ENCODE measurements around the gene LCOR. TPM values are rescaled to one million over a fixed set of nuclear protein-coding genes. Genes with fewer than 3 reads are reported as not detected.

Gene LCOR
- total and polyA plus RNA-seq, 2 donors (not counting 1 experiment from before 2014, with no cell fraction given): 15.0 to 15.7 TPM

DNA sequence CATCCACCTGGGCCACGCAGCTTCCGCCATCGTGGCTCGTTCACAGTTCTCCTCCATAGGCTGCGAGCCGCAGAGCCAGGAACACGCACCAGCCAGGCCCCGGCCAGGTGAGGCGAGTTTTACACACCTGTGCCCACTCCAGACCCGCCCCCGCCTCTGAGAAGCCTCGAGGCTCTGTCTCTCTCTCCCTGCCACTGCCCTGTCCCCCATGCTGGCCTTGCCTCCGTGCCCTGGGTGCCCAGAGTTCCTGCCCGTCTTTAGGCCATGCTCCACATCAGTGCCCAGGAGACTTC is 211.4 kb downstream of the LCOR start:
- H3K79me2 ChIP-seq (ENCODE audit: control insufficient read depth, insufficient read depth, low read length): no peaks in the 10 kb centered on the region

More for the DNA sequence above, 211.4 kb downstream of the LCOR start:
- Histone ChIP-seq H3K4me3 (replicated peaks in 1 of 4; ENCODE audit: control extremely low read depth in 1 of 4, insufficient read depth in 1 of 4, low read depth in 3 of 4, low read length in 4 of 4) (no peak overlapping the region), H2AFZ (ENCODE audit: low read length) (no peak overlapping the region), H3K4me1 (ENCODE audit: control insufficient read depth, extremely low read depth, insufficient read depth, low read length) (no peaks in the 10 kb centered on the region), H3K27me3 (ENCODE audit: control insufficient read depth, insufficient read depth, low read length) (peaks cover 5% of the 10 kb centered on the region), H3K36me3 (ENCODE audit: control insufficient read depth, insufficient read depth, low read length) (no peaks in the 10 kb centered on the region), H4K20me1 (ENCODE audit: control insufficient read depth, extremely low read depth, insufficient read depth, low read length) (no peaks in the 10 kb centered on the region), H3K4me2 (ENCODE audit: extremely low read depth, insufficient read depth, low read length) (no peak overlapping the region), H3K27ac (ENCODE audit: insufficient read depth, low read length) (no peak overlapping the region), H3K9ac (ENCODE audit: insufficient read depth, low read length) (no peak overlapping the region), H3K9me3 (ENCODE audit: control insufficient read depth, insufficient read depth, low read depth, low read length) (no peaks in the 10 kb centered on the region)
- no peak for DNase-seq (ENCODE audit: low read depth in 2 of 2)
- TF ChIP-seq EZH2 (IDR thresholded peaks at IDR 0.05; ENCODE audit: low read length, missing control alignments): no peak
- TF ChIP-seq, protein P1, sequence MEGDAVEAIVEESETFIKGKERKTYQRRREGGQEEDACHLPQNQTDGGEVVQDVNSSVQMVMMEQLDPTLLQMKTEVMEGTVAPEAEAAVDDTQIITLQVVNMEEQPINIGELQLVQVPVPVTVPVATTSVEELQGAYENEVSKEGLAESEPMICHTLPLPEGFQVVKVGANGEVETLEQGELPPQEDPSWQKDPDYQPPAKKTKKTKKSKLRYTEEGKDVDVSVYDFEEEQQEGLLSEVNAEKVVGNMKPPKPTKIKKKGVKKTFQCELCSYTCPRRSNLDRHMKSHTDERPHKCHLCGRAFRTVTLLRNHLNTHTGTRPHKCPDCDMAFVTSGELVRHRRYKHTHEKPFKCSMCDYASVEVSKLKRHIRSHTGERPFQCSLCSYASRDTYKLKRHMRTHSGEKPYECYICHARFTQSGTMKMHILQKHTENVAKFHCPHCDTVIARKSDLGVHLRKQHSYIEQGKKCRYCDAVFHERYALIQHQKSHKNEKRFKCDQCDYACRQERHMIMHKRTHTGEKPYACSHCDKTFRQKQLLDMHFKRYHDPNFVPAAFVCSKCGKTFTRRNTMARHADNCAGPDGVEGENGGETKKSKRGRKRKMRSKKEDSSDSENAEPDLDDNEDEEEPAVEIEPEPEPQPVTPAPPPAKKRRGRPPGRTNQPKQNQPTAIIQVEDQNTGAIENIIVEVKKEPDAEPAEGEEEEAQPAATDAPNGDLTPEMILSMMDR (conservative IDR thresholded peaks at IDR 0.05 in 1 of 2, IDR thresholded peaks at IDR 0.05 in 1 of 2; ENCODE audit: low read depth in 1 of 2, low read length in 2 of 2): no peak

Other genes starting within 250 kb of the LCOR start
- 92.7 and 103 TPM in 2 replicates for gene TM9SF3, start 245.3 kb upstream of the LCOR start, total RNA-seq
- 73.4 and 107 TPM in 2 replicates for gene TM9SF3, start 245.3 kb upstream of the LCOR start, polyA plus RNA-seq
- gene PIK3AP1, start 111.8 kb upstream of the LCOR start, total RNA-seq: 0.17 and 0.26 TPM in 2 replicates
- gene PIK3AP1, start 111.8 kb upstream of the LCOR start, polyA plus RNA-seq: 0.03 and 0.24 TPM in 2 replicates

All from fibroblast of lung (primary cell).